DND-41 (cell line): ENCODE data around the gene PCID2.

Experiments
- EZH2 ChIP-seq: IDR thresholded peaks from 3 replicates; pipeline ENCODE4 v1.6.1; 2012; ENCODE audit warnings: borderline replicate concordance, low read depth, mild to moderate bottlenecking, moderate library complexity, low read length, inconsistent platforms; ENCODE audit not compliant: severe bottlenecking
- TF ChIP-seq, protein P1 (sequence below): IDR thresholded peaks from 2 replicates; pipeline ENCODE4 v1.5.1; 2012; ENCODE audit warnings: borderline replicate concordance, low read length, moderate library complexity, mild to moderate bottlenecking; ENCODE audit not compliant: poor library complexity, severe bottlenecking; ENCODE audit errors: extremely low read depth

GRCh38 chr13:113192279-113192678 lies 16.2 kb downstream of the PCID2 start:
- TF ChIP-seq, protein P1, sequence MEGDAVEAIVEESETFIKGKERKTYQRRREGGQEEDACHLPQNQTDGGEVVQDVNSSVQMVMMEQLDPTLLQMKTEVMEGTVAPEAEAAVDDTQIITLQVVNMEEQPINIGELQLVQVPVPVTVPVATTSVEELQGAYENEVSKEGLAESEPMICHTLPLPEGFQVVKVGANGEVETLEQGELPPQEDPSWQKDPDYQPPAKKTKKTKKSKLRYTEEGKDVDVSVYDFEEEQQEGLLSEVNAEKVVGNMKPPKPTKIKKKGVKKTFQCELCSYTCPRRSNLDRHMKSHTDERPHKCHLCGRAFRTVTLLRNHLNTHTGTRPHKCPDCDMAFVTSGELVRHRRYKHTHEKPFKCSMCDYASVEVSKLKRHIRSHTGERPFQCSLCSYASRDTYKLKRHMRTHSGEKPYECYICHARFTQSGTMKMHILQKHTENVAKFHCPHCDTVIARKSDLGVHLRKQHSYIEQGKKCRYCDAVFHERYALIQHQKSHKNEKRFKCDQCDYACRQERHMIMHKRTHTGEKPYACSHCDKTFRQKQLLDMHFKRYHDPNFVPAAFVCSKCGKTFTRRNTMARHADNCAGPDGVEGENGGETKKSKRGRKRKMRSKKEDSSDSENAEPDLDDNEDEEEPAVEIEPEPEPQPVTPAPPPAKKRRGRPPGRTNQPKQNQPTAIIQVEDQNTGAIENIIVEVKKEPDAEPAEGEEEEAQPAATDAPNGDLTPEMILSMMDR = no peak
- TF ChIP-seq EZH2 = no peak
